Mesodermal cell (in vitro differentiated cells): ENCODE measurements around the gene PDE5A.
"Not testable (repeated sequence)": the region's sequence is repeated elsewhere in the genome, so short reads cannot be mapped to it uniquely, and the experiment has no call there.

Experiments
- H3K27ac ChIP-seq: 2 replicates; pipeline ENCODE4 v1.7.0; 2013; ENCODE audit warnings: mild to moderate bottlenecking, low read depth, low read length, moderate library complexity; ENCODE audit not compliant: severe bottlenecking
- H3K36me3 ChIP-seq: 2 replicates; pipeline ENCODE4 v1.7.1; 2013; ENCODE audit warnings: mild to moderate bottlenecking, low read length, moderate library complexity; ENCODE audit not compliant: control insufficient read depth, insufficient read depth
- H3K4me1 ChIP-seq: one replicate; pipeline ENCODE4 v1.7.1; 2013; ENCODE audit warnings: mild to moderate bottlenecking, low read length; ENCODE audit not compliant: insufficient read depth, control insufficient read depth, poor library complexity, severe bottlenecking
- H3K4me3 ChIP-seq: 2 replicates; pipeline ENCODE4 v1.7.0; 2013; ENCODE audit warnings: low read length, control low read depth, mild to moderate bottlenecking; ENCODE audit not compliant: insufficient read depth, poor library complexity, severe bottlenecking; ENCODE audit errors: extremely low read depth
- H3K9me3 ChIP-seq: 2 replicates; pipeline ENCODE4 v1.7.1; 2013; ENCODE audit warnings: mild to moderate bottlenecking, low read length, moderate library complexity; ENCODE audit not compliant: control insufficient read depth
- WGBS, 2 experiments: methylation state at CpG; one replicate each; pipeline ENCODE4 v1.1.5; 2013; ENCODE audit warnings: missing lambda C conversion rate in 2 of 2; ENCODE audit not compliant: insufficient coverage in 2 of 2; 5-methylcytosine and 5-hydroxymethylcytosine counted together

Gene PDE5A

DNA sequence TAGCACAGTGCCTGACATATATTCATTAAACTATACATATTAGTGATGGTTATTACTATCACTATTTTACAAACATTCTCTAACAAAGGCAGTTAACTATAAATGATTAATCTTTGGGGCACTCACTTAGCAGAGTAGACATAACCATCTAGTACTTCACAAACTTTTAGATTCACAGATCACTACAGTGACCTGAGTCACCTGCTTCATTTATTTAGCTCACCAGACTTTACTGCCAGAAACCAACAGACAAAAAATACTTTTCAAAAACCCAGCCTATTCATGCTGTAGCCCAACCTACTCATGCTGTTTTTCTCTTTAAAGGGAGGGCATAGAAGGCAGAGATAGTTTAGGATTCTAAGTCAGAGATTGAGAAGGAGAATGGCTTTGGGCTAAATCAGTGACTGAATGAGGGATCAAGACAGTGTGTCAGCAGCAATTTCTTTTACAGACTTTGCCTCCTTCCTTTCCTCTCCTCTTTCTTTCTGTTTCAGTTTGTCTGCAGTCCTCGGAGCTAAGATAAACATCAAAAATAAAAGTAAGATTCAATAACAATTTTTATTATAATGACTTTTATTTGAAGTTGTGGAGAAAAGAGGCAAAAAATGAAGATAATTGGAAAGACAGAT is 34.7 kb upstream of the PDE5A start:
- no peak overlapping the region for H3K4me3 ChIP-seq
- no CpG with 5 or more reads among the region's 1 CpG for WGBS, 2 experiments

DNA sequence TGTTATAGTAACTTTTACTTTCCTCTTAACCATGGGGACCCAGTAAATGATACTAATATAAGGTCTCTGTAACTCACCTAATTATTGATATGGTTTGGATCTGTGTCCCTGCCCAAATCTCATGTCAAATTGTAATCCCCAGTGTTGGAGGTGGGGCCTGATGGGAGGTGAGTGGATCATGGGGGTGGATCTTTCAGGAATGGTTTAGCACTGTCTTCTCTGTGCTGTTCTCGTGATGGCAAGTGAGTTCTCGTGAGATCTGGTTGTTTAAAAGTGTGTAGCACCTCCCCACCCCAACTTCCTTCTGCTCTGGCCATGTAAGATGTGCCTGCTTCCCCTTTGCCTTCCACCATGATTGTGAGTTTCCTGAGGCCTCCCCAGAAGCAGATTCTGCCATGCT is 34.0 kb upstream of the PDE5A start:
- H3K4me3 ChIP-seq, H3K9me3 ChIP-seq, H3K27ac ChIP-seq, H3K36me3 ChIP-seq: not testable (repeated sequence)
- peaks cover 20% of the 10 kb centered on the region for H3K4me1 ChIP-seq
- WGBS, 2 experiments, result 100% methylated on average over 2 of the region's 2 CpGs; no CpG with 5 or more reads in 1 of the 2 experiments

More for the DNA sequence above, 34.7 kb upstream of the PDE5A start:
- H3K27ac ChIP-seq, result no peak overlapping the region
- H3K9me3 ChIP-seq, result peaks cover 4% of the 10 kb centered on the region
- H3K4me1 ChIP-seq, result peaks cover 20% of the 10 kb centered on the region
- no peaks in the 10 kb centered on the region for H3K36me3 ChIP-seq

DNA sequence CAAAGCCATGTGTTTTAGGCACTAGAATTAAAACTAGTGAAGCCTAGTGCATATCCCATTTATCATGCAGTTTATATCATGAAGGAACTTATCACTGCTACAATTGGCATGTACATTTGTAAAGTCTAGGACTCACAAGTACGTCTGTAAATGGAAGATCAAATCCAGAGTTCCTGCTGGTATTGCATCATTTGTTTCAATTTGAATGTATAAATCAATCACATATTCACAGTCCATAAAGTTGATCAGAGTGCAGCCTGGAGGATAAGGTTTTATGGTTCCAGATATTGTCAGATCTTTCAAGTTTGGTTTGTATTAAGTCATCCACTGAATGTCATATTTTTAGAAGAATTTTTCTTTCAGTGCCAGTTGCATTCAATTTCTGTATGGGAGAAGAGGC is 32.6 kb upstream of the PDE5A start:
- Histone ChIP-seq H3K4me1 (peaks cover 24% of the 10 kb centered on the region), H3K4me3 (no peak overlapping the region), H3K9me3 (peaks cover 4% of the 10 kb centered on the region), H3K27ac (no peak overlapping the region), H3K36me3 (no peaks in the 10 kb centered on the region)
- WGBS, 2 experiments, result no CpG with 5 or more reads among the region's 1 CpG

DNA sequence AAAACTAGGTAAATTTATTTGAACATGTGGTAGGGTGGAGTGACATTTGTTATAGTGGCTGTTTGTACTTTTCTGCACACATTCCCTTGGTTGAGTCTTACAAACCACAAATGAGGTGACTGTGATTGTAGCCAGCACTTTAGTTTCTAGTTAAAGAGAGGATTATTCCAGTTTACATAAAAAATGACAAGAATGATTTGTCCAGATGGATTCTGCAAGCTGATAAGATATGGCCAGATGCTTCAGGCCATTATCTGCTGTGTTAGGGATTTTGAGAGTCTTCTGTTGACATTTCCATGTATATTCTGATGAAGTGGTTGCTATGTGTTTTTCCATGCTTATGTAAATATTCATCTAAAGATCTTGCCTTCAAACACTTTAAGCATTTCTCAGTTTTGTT is 31.0 kb upstream of the PDE5A start:
- Histone ChIP-seq H3K27ac (no peak overlapping the region), H3K36me3 (no peaks in the 10 kb centered on the region), H3K4me1 (peaks cover 27% of the 10 kb centered on the region)

GRCh38 chr4:119657111-119657611 is 28.6 kb upstream of the PDE5A start:
- H3K4me3 ChIP-seq, result no peak overlapping the region
- H3K27ac ChIP-seq, result peak overlapping the region; percentile 71

More for the DNA sequence above, 31.0 kb upstream of the PDE5A start:
- H3K4me3 ChIP-seq, result no peak overlapping the region
- peaks cover 4% of the 10 kb centered on the region for H3K9me3 ChIP-seq

GRCh38 chr4:119656342-119656741 is 27.7 kb upstream of the PDE5A start:
- Histone ChIP-seq H3K36me3 (no peaks in the 10 kb centered on the region), H3K4me3 (no peak overlapping the region), H3K27ac (peak overlapping the region; percentile 63), H3K4me1 (peaks cover 19% of the 10 kb centered on the region), H3K9me3 (no peaks in the 10 kb centered on the region)

More at GRCh38 chr4:119657111-119657611, 28.6 kb upstream of the PDE5A start:
- no peaks in the 10 kb centered on the region for H3K9me3 ChIP-seq
- H3K4me1 ChIP-seq, result peaks cover 19% of the 10 kb centered on the region
- H3K36me3 ChIP-seq, result no peaks in the 10 kb centered on the region

DNA sequence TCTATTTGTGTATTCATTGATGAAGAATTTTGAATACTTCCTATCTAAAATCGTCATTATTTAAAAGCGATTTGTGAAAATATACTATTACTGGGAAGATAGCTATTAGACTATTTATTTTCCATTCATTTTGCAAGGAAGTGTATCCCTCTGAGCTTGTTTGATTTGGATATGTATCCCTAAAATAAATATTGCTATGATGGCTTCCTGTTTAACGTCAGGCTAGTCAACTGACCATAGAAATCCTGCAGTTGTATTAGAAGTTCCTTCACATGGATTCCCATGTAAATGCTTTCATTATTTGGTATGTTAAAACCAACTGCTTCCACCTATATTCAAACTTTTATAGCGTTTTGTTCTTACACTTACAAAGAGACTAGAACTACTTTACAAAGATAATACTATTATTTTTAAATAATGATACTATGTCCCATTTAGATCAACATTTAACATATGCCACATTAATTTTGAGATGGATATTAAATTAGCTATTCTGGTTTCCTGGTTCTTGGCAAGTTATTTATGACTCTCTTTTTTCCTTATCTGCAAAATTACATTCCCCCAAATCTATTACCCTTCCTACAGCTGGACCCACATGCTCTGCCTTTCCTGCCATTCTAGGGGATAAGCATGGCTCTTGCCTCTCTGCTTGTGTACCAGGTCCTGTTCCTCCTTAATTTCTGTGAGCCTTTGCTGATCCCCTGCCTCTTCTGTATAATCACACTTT is 26.7 kb upstream of the PDE5A start:
- WGBS, 2 experiments, result no CpG with 5 or more reads among the region's 4 CpGs
- no peaks in the 10 kb centered on the region for H3K9me3 ChIP-seq
- no peak overlapping the region for H3K27ac ChIP-seq
- H3K4me1 ChIP-seq, result peaks cover 19% of the 10 kb centered on the region
- H3K4me3 ChIP-seq, result no peak overlapping the region
- no peaks in the 10 kb centered on the region for H3K36me3 ChIP-seq

DNA sequence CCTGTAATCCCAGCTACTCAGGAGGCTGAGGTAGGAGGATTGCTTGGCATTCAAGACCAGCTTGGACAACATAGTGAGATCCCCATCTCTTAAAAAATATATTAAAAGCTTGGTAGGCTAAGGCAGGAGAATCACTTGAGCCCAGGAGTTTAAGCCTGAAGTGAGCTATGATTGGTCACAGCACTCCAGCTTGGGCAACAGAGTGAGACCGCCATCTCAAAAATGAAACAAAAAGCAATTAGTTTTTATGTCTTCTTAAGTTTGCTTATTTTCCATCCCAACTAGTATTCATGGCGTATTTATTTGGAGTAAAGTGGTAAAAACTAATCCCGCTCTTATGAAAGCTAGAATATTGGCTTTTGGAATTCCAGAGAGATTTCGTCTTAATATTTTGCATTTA is 25.4 kb upstream of the PDE5A start:
- no peaks in the 10 kb centered on the region for H3K36me3 ChIP-seq
- H3K4me1 ChIP-seq, result peaks cover 19% of the 10 kb centered on the region
- H3K9me3 ChIP-seq, result no peaks in the 10 kb centered on the region
- 100% methylated on average over 1 of the region's 4 CpGs; no CpG with 5 or more reads in 1 of the 2 experiments for WGBS, 2 experiments
- no peak overlapping the region for H3K4me3 ChIP-seq
- H3K27ac ChIP-seq, result no peak overlapping the region

DNA sequence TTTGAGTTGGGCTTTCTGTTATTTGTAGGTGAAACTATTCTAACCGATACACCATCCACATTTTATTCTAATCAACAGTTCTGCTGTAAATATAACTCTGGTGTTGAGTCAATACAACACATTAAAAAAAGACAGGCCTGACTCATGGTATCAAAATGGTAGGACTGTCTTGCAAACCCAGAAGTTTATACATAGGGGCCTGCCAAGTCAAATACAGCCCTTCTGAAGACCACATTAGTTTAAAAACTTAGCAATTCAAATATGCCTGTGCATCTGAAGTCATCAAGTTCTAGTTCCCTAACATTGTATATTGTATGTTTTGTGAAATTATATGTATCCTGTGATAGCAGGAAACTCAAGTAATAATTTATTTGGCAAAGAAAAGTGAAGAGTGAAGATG is 24.4 kb upstream of the PDE5A start:
- Histone ChIP-seq H3K27ac (no peak overlapping the region), H3K36me3 (no peaks in the 10 kb centered on the region), H3K4me3 (no peak overlapping the region), H3K4me1 (peaks cover 19% of the 10 kb centered on the region), H3K9me3 (no peaks in the 10 kb centered on the region)
- no CpG with 5 or more reads among the region's 1 CpG for WGBS, 2 experiments

GRCh38 chr4:119648398-119648797 is 19.8 kb upstream of the PDE5A start:
- H3K27ac ChIP-seq, result no peak overlapping the region
- 88 to 100% methylated on average over 1 of the region's 2 CpGs for WGBS, 2 experiments

DNA sequence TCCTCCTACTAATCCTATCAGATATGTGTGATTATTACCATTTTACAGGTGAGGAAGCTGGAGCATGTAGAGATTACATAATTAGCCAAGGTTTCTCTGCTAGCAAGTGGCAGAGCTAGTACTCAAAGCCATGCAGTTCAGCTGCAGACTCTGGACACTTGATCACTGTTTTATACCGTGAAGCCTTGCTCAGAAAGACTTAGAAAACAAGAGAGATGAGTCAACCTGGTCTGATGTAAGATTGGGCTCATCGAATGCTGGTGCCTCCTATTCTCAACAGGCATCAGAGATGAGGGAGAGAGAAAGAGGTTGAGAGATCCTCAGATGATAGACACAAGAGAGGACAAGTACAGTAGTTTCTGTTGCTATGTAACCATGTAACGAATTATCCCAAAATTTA is 19.0 kb upstream of the PDE5A start:
- Histone ChIP-seq H3K36me3 (no peaks in the 10 kb centered on the region), H3K4me3 (no peak overlapping the region), H3K27ac (no peak overlapping the region), H3K4me1 (no peaks in the 10 kb centered on the region), H3K9me3 (no peaks in the 10 kb centered on the region)
- WGBS, 2 experiments, result 94 to 100% methylated on average over 2 of the region's 3 CpGs

More at GRCh38 chr4:119648398-119648797, 19.8 kb upstream of the PDE5A start:
- H3K36me3 ChIP-seq, result no peaks in the 10 kb centered on the region
- no peaks in the 10 kb centered on the region for H3K9me3 ChIP-seq
- no peaks in the 10 kb centered on the region for H3K4me1 ChIP-seq
- H3K4me3 ChIP-seq, result no peak overlapping the region
